IMR-90 (cell line): ENCODE measurements around the gene SEC24B. TPM values are rescaled to one million over a fixed set of nuclear protein-coding genes. Genes with fewer than 3 reads are reported as not detected.

Source experiments
- ATAC-seq: fragments of 200-7000 bp; cut with Tn5 transposase; 2 replicates; pipeline ENCODE4 v1.9.1; 2020; ENCODE audit warnings: low read depth, mild to moderate bottlenecking, moderate library complexity
- BruUV-seq: library from RNA; stranded (reverse); fragments of 400-500 nt; replicated peaks from 2 replicates; lab custom pipeline; 2021; lab: Mats Ljungman, UMichigan
- CTCF ChIA-PET: fragments of 300-600 bp; formaldehyde crosslinking; extraction: SDS; loops from one replicate; lab custom pipeline; 2021; ENCODE audit warnings: antibody characterized with exemption; lab: Yijun Ruan, JAX
- POLR2A ChIA-PET: fragments of 300-600 bp; sonication (Branson Sonifier 250); formaldehyde crosslinking; loops from one replicate; lab custom pipeline; 2022; ENCODE audit warnings: antibody characterized with exemption; ENCODE audit not compliant: unreplicated experiment; lab: Charles Lee
- DNase-seq: peaks from one replicate; pipeline ENCODE4 v3.0.0; 2013
- H2AFZ ChIP-seq: replicated peaks from 2 replicates; pipeline ENCODE3; 2013; ENCODE audit warnings: low read length, mild to moderate bottlenecking; ENCODE audit not compliant: poor library complexity
- H2AK5ac ChIP-seq: 2 replicates; pipeline ENCODE4 v1.6.1; 2013; ENCODE audit warnings: low read depth, low read length, inconsistent platforms
- H2AK9ac ChIP-seq: replicated peaks from 2 replicates; pipeline ENCODE3; 2013; ENCODE audit warnings: mild to moderate bottlenecking, low read depth, low read length, moderate library complexity; ENCODE audit not compliant: poor library complexity
- H2BK120ac ChIP-seq: 2 replicates; pipeline ENCODE4 v1.6.1; 2013; ENCODE audit warnings: low read depth, low read length, inconsistent platforms
- H2BK15ac ChIP-seq: 3 replicates; pipeline ENCODE4 v1.6.1; 2013; ENCODE audit warnings: low read depth, low read length, inconsistent platforms
- H2BK20ac ChIP-seq: 2 replicates; pipeline ENCODE4 v1.6.1; 2013; ENCODE audit warnings: low read depth, mild to moderate bottlenecking, inconsistent platforms, low read length, moderate library complexity
- H2BK5ac ChIP-seq: 2 replicates; pipeline ENCODE4 v1.6.1; 2013; ENCODE audit warnings: mild to moderate bottlenecking, low read depth, low read length, inconsistent platforms; ENCODE audit not compliant: poor library complexity, severe bottlenecking
- H3K14ac ChIP-seq: replicated peaks from 2 replicates; pipeline ENCODE4 v1.6.1; 2013; ENCODE audit warnings: low read depth, low read length, inconsistent platforms
- H3K18ac ChIP-seq: 2 replicates; pipeline ENCODE4 v1.6.1; 2013; ENCODE audit warnings: low read depth, low read length, control low read depth
- H3K23ac ChIP-seq: 2 replicates; pipeline ENCODE4 v1.6.1; 2013; ENCODE audit warnings: low read depth, low read length, inconsistent platforms
- H3K27ac ChIP-seq: 2 replicates; pipeline ENCODE4 v1.5.1; 2013; ENCODE audit warnings: mild to moderate bottlenecking, control low read depth, low read length; ENCODE audit not compliant: insufficient read depth
- H3K27me3 ChIP-seq: 2 replicates; pipeline ENCODE4 v1.6.1; 2013; ENCODE audit warnings: low read length; ENCODE audit not compliant: control insufficient read depth, insufficient read depth
- H3K36me3 ChIP-seq: 2 replicates; pipeline ENCODE4 v1.6.1; 2013; ENCODE audit warnings: low read length, mixed read lengths; ENCODE audit not compliant: control insufficient read depth, insufficient read depth
- H3K4ac ChIP-seq: 2 replicates; pipeline ENCODE4 v1.6.1; 2013; ENCODE audit warnings: low read depth, low read length, inconsistent platforms
- H3K4me1 ChIP-seq: 2 replicates; pipeline ENCODE4 v1.6.1; 2013; ENCODE audit warnings: low read length, mixed read lengths; ENCODE audit not compliant: control insufficient read depth, insufficient read depth
- H3K4me2 ChIP-seq: 2 replicates; pipeline ENCODE4 v1.6.1; 2013; ENCODE audit warnings: low read depth, mild to moderate bottlenecking, control low read depth, low read length, moderate library complexity
- H3K4me3 ChIP-seq: 2 replicates; pipeline ENCODE4 v1.5.1; 2013; ENCODE audit warnings: low read depth, mild to moderate bottlenecking, control low read depth, low read length, moderate library complexity; ENCODE audit not compliant: insufficient read depth
- H3K56ac ChIP-seq: 2 replicates; pipeline ENCODE4 v1.6.1; 2013; ENCODE audit warnings: low read length, inconsistent platforms; ENCODE audit not compliant: insufficient read depth; ENCODE audit errors: extremely low read depth
- H3K79me1 ChIP-seq, 2 experiments: 2 replicates each; pipeline ENCODE4 v1.6.1; 2013; ENCODE audit warnings: low read length in 2 of 2, inconsistent platforms in 1 of 2, low read depth in 1 of 2
- H3K9ac ChIP-seq: 2 replicates; pipeline ENCODE4 v1.6.1; 2013; ENCODE audit warnings: low read depth, low read length, control low read depth
- H3K9me1 ChIP-seq: 2 replicates; pipeline ENCODE4 v1.6.1; 2013; ENCODE audit warnings: low read length, inconsistent platforms; ENCODE audit not compliant: insufficient read depth
- H3K9me3 ChIP-seq: 2 replicates; pipeline ENCODE4 v1.6.1; 2013; ENCODE audit warnings: low read length; ENCODE audit not compliant: control insufficient read depth, insufficient read depth
- H4K20me1 ChIP-seq: 2 replicates; pipeline ENCODE4 v1.6.1; 2013; ENCODE audit warnings: low read length, inconsistent platforms; ENCODE audit not compliant: insufficient read depth
- H4K5ac ChIP-seq: 2 replicates; pipeline ENCODE4 v1.6.1; 2013; ENCODE audit warnings: mild to moderate bottlenecking, low read depth, low read length, control low read depth
- H4K8ac ChIP-seq, 2 experiments: 2 replicates each; pipeline ENCODE4 v1.6.1; 2013; ENCODE audit warnings: low read depth in 2 of 2, low read length in 2 of 2, control low read depth in 1 of 2, inconsistent platforms in 1 of 2
- H4K91ac ChIP-seq: 2 replicates; pipeline ENCODE4 v1.6.1; 2013; ENCODE audit warnings: low read depth, low read length, inconsistent platforms; ENCODE audit not compliant: insufficient read depth
- CEBPB ChIP-seq: IDR thresholded peaks from 2 replicates; pipeline ENCODE4 v1.6.1; 2012; ENCODE audit warnings: low read depth, low read length, improper control_type of control experiment
- CHD1 ChIP-seq: IDR thresholded peaks from 2 replicates; pipeline ENCODE4 v1.6.1; 2012; ENCODE audit warnings: low read depth, low read length, improper control_type of control experiment
- FOS ChIP-seq: fragments of 150-350 bp; IDR thresholded peaks from 2 replicates; pipeline ENCODE4 v1.6.1; 2016; ENCODE audit warnings: low read depth, low read length
- MAFK ChIP-seq: IDR thresholded peaks from 2 replicates; pipeline ENCODE4 v1.6.1; 2012; ENCODE audit warnings: low read depth, low read length, improper control_type of control experiment
- MXI1 ChIP-seq: IDR thresholded peaks from 2 replicates; pipeline ENCODE4 v1.6.1; 2012; ENCODE audit warnings: low read depth, mild to moderate bottlenecking, low read length, moderate library complexity, borderline replicate concordance
- POLR2A ChIP-seq: IDR thresholded peaks from 2 replicates; pipeline ENCODE4 v1.6.1; 2012; ENCODE audit warnings: mild to moderate bottlenecking, low read depth, low read length
- RAD21 ChIP-seq: IDR thresholded peaks from 2 replicates; pipeline ENCODE4 v1.6.1; 2012; ENCODE audit warnings: low read length, improper control_type of control experiment
- RCOR1 ChIP-seq: IDR thresholded peaks from 2 replicates; pipeline ENCODE4 v1.6.1; 2012; ENCODE audit warnings: mild to moderate bottlenecking, low read length, improper control_type of control experiment; ENCODE audit not compliant: insufficient replicate concordance
- RFX5 ChIP-seq: IDR thresholded peaks from 2 replicates; pipeline ENCODE4 v1.8.0; 2012; ENCODE audit warnings: low read depth, mild to moderate bottlenecking, low read length, moderate library complexity
- SMC3 ChIP-seq: fragments of 150-350 bp; IDR thresholded peaks from 2 replicates; pipeline ENCODE4 v1.6.1; 2016; ENCODE audit warnings: low read depth, mild to moderate bottlenecking, antibody characterized with exemption, low read length, moderate library complexity
- WGBS, 2 experiments: methylation state at CpG; one replicate each; pipeline versions ENCODE4 v1.1.5 to v1.1.7; 2013; ENCODE audit warnings: missing lambda C conversion rate in 2 of 2; ENCODE audit not compliant: insufficient read length in 1 of 2; ENCODE audit errors: extremely low coverage in 2 of 2; 5-methylcytosine and 5-hydroxymethylcytosine counted together
- dilution Hi-C: fragments of 300-500 bp; cut with HindIII; formaldehyde crosslinking; loops from one replicate; pipeline ENCODE4 v1.14.3; 2018; ENCODE audit warnings: low sequenced_read_pairs; ENCODE audit not compliant: unreplicated experiment
- in situ Hi-C: fragments of 300-500 bp; cut with MboI; formaldehyde crosslinking; loops from 3 replicates; pipeline ENCODE4 v1.14.3; 2019; ENCODE audit warnings: low sequenced_read_pairs, inconsistent platforms, mixed read lengths
- intact Hi-C: fragments of 100-400 bp; cut with micrococcal nuclease; formaldehyde crosslinking; loops from 2 replicates; pipeline ENCODE4 v1.10.0; 2022
- polyA plus RNA-seq, 3 experiments: library from polyadenylated mRNA; depleted of rRNA; stranded (reverse); fragments of >200 nt; gene quantifications; 2 replicates each; pipeline ENCODE4 v1.2.3, GENCODE V29; 2012; ENCODE audit warnings: low replicate concordance in 1 of 3
- total RNA-seq: library from RNA; depleted of rRNA; stranded (reverse); fragments of >200 nt; gene quantifications from 2 replicates; pipeline ENCODE4 v1.2.3, GENCODE V29; 2012

The SEC24B gene
- total and polyA plus RNA-seq, 2 of the 4 experiments (the other 2 are of a cell fraction) = 19.0 to 27.4 TPM

DNA sequence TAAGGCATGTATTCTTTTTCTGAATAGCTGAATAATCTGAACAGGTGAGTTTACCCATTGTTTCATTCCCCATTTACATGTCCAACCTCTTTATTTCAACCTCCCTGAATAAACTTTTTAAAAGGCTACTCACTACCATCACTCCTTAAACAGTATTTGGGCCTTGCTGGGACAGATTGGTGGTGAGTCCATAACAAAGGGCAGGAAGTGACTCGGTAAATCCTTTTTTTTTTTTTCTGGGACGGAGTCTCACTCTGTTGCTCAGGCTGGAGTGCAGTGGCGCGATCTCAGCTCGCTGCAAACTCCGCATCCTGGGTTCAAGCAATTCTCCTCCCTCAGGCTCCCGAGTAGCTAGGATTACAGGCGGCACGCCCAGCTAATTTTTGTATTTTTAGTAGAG, 23.4 kb upstream of the SEC24B start:
- H2AFZ ChIP-seq = no peak overlapping the region
- no peak overlapping the region for H3K23ac ChIP-seq
- no peaks in the 10 kb centered on the region for H3K9me3 ChIP-seq
- H3K4me3 ChIP-seq = no peak overlapping the region
- no peak for TF ChIP-seq RCOR1
- no peak for TF ChIP-seq POLR2A
- TF ChIP-seq RFX5 = no peak
- TF ChIP-seq MAFK = no peak
- no peak for TF ChIP-seq CEBPB
- TF ChIP-seq RAD21 = no peak
- TF ChIP-seq SMC3 = no peak
- TF ChIP-seq FOS = no peak
- no peak for TF ChIP-seq CHD1
- no peak for TF ChIP-seq MXI1
- CTCF ChIA-PET = no interaction called here
- no peaks in the 10 kb centered on the region for H3K79me1 ChIP-seq
- BruUV-seq = no TSS peak
- no peak overlapping the region for H3K14ac ChIP-seq
- no peak overlapping the region for H4K91ac ChIP-seq
- dilution Hi-C loops = no loop called here
- no peak overlapping the region for H3K4me2 ChIP-seq
- H3K56ac ChIP-seq = no peak overlapping the region
- DNase-seq (no peak), ATAC-seq (no peak)
- H3K9me1 ChIP-seq = no peaks in the 10 kb centered on the region; the same call in 1 of the 2 replicates
- H2BK20ac ChIP-seq = no peak overlapping the region
- H3K4ac ChIP-seq = no peak overlapping the region
- no peak overlapping the region for H3K27ac ChIP-seq
- intact Hi-C loops = no loop called here
- H4K20me1 ChIP-seq = no peaks in the 10 kb centered on the region
- H2BK15ac ChIP-seq = no peak overlapping the region
- no peak overlapping the region for H3K9ac ChIP-seq
- H3K36me3 ChIP-seq = no peaks in the 10 kb centered on the region
- no peak overlapping the region for H2BK5ac ChIP-seq
- 76% methylated on average over 3 of the region's 9 CpGs; no CpG with 5 or more reads in 1 of the 2 experiments for WGBS, 2 experiments
- no peak overlapping the region for H3K18ac ChIP-seq
- no peak overlapping the region for H2AK5ac ChIP-seq
- POLR2A ChIA-PET = no interaction called here
- H3K4me1 ChIP-seq = no peaks in the 10 kb centered on the region
- no peak overlapping the region for H4K5ac ChIP-seq
- H2BK120ac ChIP-seq = no peak overlapping the region
- in situ Hi-C loops = loop anchor here (25.0 kb wide), 1 partner anchor 1102 kb away; no protein-coding TSS in a partner anchor
- H3K27me3 ChIP-seq = no peaks in the 10 kb centered on the region
- H2AK9ac ChIP-seq = no peak overlapping the region
- no peak overlapping the region for H4K8ac ChIP-seq
